Parathyroid adenoma (tissue), 2 donors: ENCODE results near the gene PTPRC.

ENCODE experiments used
- H2AFZ ChIP-seq: fragments of 300-600 bp; sonication (generic); one replicate; pipeline ENCODE4 v1.7.0; 2017; ENCODE audit warnings: antibody characterized with exemption, mild to moderate bottlenecking
- H3K27ac ChIP-seq: fragments of 300-600 bp; sonication (generic); one replicate; pipeline ENCODE4 v1.7.0; 2017
- H3K27me3 ChIP-seq: fragments of 300-600 bp; sonication (generic); one replicate; pipeline ENCODE4 v1.7.0; 2017; ENCODE audit warnings: low read length; ENCODE audit not compliant: control insufficient read depth, insufficient read depth
- H3K36me3 ChIP-seq: fragments of 300-600 bp; sonication (generic); one replicate; pipeline ENCODE4 v1.7.0; 2017; ENCODE audit warnings: low read length; ENCODE audit not compliant: control insufficient read depth, insufficient read depth
- H3K4me1 ChIP-seq: fragments of 300-600 bp; sonication (generic); one replicate; pipeline ENCODE4 v1.7.0; 2017; ENCODE audit warnings: control low read depth
- H3K4me2 ChIP-seq: fragments of 300-600 bp; sonication (generic); one replicate; pipeline ENCODE4 v1.7.0; 2017; ENCODE audit warnings: low read length
- H3K4me3 ChIP-seq: fragments of 300-600 bp; sonication (generic); one replicate; pipeline ENCODE4 v1.7.0; 2017; ENCODE audit warnings: low read depth, low read length
- H3K79me2 ChIP-seq: fragments of 300-600 bp; sonication (generic); one replicate; pipeline ENCODE4 v1.7.0; 2017; ENCODE audit warnings: control low read depth
- H3K9ac ChIP-seq: fragments of 300-600 bp; sonication (generic); one replicate; pipeline ENCODE4 v1.7.0; 2017; ENCODE audit warnings: mild to moderate bottlenecking
- H3K9me3 ChIP-seq: fragments of 300-600 bp; sonication (generic); one replicate; pipeline ENCODE4 v1.7.0; 2017; ENCODE audit warnings: low read length; ENCODE audit not compliant: control insufficient read depth
- CTCF ChIP-seq: fragments of 300-600 bp; sonication (generic); IDR thresholded peaks from one replicate; pipeline ENCODE4 v1.7.0; 2017; ENCODE audit warnings: antibody characterized with exemption, mild to moderate bottlenecking
- donor health status: primary hyperparathyroidism.

The PTPRC gene

GRCh38 chr1:198624648-198624980, 14.2 kb upstream of the PTPRC start:
- no peak overlapping the region for H3K4me3 ChIP-seq
- no peaks in the 10 kb centered on the region for H3K27me3 ChIP-seq
- H3K36me3 ChIP-seq, result no peaks in the 10 kb centered on the region
- no peak overlapping the region for H2AFZ ChIP-seq
- TF ChIP-seq CTCF, result no peak
- no peak overlapping the region for H3K4me2 ChIP-seq
- no peaks in the 10 kb centered on the region for H3K4me1 ChIP-seq
- no peak overlapping the region for H3K27ac ChIP-seq
- no peak overlapping the region for H3K9ac ChIP-seq
- no peaks in the 10 kb centered on the region for H3K79me2 ChIP-seq
- no peaks in the 10 kb centered on the region for H3K9me3 ChIP-seq

GRCh38 chr1:198627436-198628066, 11.3 kb upstream of the PTPRC start:
- H3K27ac ChIP-seq, result no peak overlapping the region
- no peaks in the 10 kb centered on the region for H3K79me2 ChIP-seq
- no peak overlapping the region for H3K4me3 ChIP-seq
- H2AFZ ChIP-seq, result no peak overlapping the region
- no peak overlapping the region for H3K4me2 ChIP-seq
- H3K4me1 ChIP-seq, result no peaks in the 10 kb centered on the region
- no peaks in the 10 kb centered on the region for H3K27me3 ChIP-seq
- no peak for TF ChIP-seq CTCF
- H3K36me3 ChIP-seq, result no peaks in the 10 kb centered on the region
- H3K9me3 ChIP-seq, result no peaks in the 10 kb centered on the region
- no peak overlapping the region for H3K9ac ChIP-seq

GRCh38 chr1:198628067-198628455, 10.8 kb upstream of the PTPRC start:
- H3K36me3 ChIP-seq, result no peaks in the 10 kb centered on the region
- no peak overlapping the region for H3K4me3 ChIP-seq
- H3K27me3 ChIP-seq, result no peaks in the 10 kb centered on the region
- no peak overlapping the region for H3K27ac ChIP-seq
- no peak overlapping the region for H2AFZ ChIP-seq
- H3K4me1 ChIP-seq, result no peaks in the 10 kb centered on the region
- H3K9me3 ChIP-seq, result no peaks in the 10 kb centered on the region
- no peak overlapping the region for H3K4me2 ChIP-seq
- no peaks in the 10 kb centered on the region for H3K79me2 ChIP-seq
- no peak for TF ChIP-seq CTCF
- H3K9ac ChIP-seq, result no peak overlapping the region

GRCh38 chr1:198629610-198630009, 9.2 kb upstream of the PTPRC start:
- Histone ChIP-seq H3K4me2 (no peak overlapping the region), H3K9me3 (no peaks in the 10 kb centered on the region), H3K4me3 (no peak overlapping the region), H3K9ac (no peak overlapping the region), H2AFZ (no peak overlapping the region), H3K36me3 (no peaks in the 10 kb centered on the region), H3K79me2 (no peaks in the 10 kb centered on the region), H3K4me1 (no peaks in the 10 kb centered on the region), H3K27me3 (no peaks in the 10 kb centered on the region), H3K27ac (no peak overlapping the region)
- no peak for TF ChIP-seq CTCF

GRCh38 chr1:198630863-198631262, 8.0 kb upstream of the PTPRC start:
- H3K4me1 ChIP-seq, result no peaks in the 10 kb centered on the region
- H3K9me3 ChIP-seq, result no peaks in the 10 kb centered on the region
- no peak overlapping the region for H3K9ac ChIP-seq
- no peak overlapping the region for H3K27ac ChIP-seq
- no peak overlapping the region for H3K4me2 ChIP-seq
- H3K4me3 ChIP-seq, result no peak overlapping the region
- H3K27me3 ChIP-seq, result no peaks in the 10 kb centered on the region
- TF ChIP-seq CTCF, result no peak
- no peak overlapping the region for H2AFZ ChIP-seq
- H3K36me3 ChIP-seq, result no peaks in the 10 kb centered on the region
- H3K79me2 ChIP-seq, result no peaks in the 10 kb centered on the region
